Glutamatergic neuron (in vitro differentiated cells): ENCODE measurements around the gene C4orf17. TPM values are rescaled to one million over a fixed set of nuclear protein-coding genes. Genes with fewer than 3 reads are reported as not detected.

ENCODE experiments used
- DNase-seq: peaks from one replicate; pipeline ENCODE4 v3.0.0; 2022
- H3K27ac Mint-ChIP-seq: one replicate; pipeline ENCODE4 v1.8.0; 2020; ENCODE audit warnings: mild to moderate bottlenecking, mixed read lengths, inconsistent platforms; ENCODE audit not compliant: unreplicated experiment
- H3K27me3 Mint-ChIP-seq: one replicate; pipeline ENCODE4 v1.8.0; 2020; ENCODE audit warnings: mild to moderate bottlenecking, moderate library complexity, mixed read lengths, inconsistent platforms; ENCODE audit not compliant: unreplicated experiment
- H3K36me3 Mint-ChIP-seq: one replicate; pipeline ENCODE4 v1.8.0; 2020; ENCODE audit warnings: mild to moderate bottlenecking, mixed read lengths, inconsistent platforms; ENCODE audit not compliant: unreplicated experiment
- H3K4me1 Mint-ChIP-seq: one replicate; pipeline ENCODE4 v1.8.0; 2020; ENCODE audit warnings: mild to moderate bottlenecking, low read depth, mixed read lengths, inconsistent platforms; ENCODE audit not compliant: unreplicated experiment
- H3K4me3 Mint-ChIP-seq: one replicate; pipeline ENCODE4 v1.8.0; 2020; ENCODE audit warnings: mild to moderate bottlenecking, mixed read lengths, inconsistent platforms; ENCODE audit not compliant: unreplicated experiment
- H3K9me3 Mint-ChIP-seq: one replicate; pipeline ENCODE4 v1.8.0; 2020; ENCODE audit warnings: mild to moderate bottlenecking, moderate library complexity, mixed read lengths, inconsistent platforms; ENCODE audit not compliant: unreplicated experiment
- total RNA-seq: library from RNA; stranded (reverse); fragmentation: NEBNext Ultra II Directional; extraction: Animal tissue kit (Norgen Biotek cat#: 25700); gene quantifications from one replicate; pipeline ENCODE4 v1.2.1, GENCODE V29; 2021; ENCODE audit not compliant: unreplicated experiment
- TF ChIP-seq, protein P1 (sequence below): fragments of 200-600 bp; sonication (generic); IDR thresholded peaks from one replicate; pipeline ENCODE4 v1.5.0; 2021; ENCODE audit not compliant: partially characterized antibody, unreplicated experiment

C4orf17 gene
- total RNA-seq, 1 donor from 2014 or later = not detected

DNA sequence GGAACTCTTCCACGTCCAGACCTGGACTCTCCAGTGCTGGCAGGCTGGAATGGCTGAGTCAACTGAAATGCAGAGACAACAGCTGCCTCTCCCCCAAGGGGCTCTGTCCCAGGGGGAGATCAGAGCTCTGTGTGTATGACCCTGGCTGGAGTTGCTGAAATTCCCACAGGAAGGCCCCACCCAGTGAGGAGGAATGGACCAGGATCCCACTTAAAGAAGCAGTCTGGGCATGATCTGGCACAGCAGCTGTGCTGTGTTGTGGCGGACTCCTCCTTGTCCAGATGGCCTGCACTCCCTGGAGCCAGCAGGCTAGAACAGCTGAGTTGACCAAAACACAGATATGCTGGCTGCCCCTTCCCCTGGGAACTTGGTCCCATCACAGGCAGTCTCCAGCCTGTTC, 25.4 kb downstream of the C4orf17 start:
- H3K4me3 Mint-ChIP-seq = peak overlapping the region; percentile 56
- H3K27ac Mint-ChIP-seq = peak overlapping the region; percentile 97
- peak; percentile 87 for DNase-seq
- peaks cover 25% of the 10 kb centered on the region for H3K4me1 Mint-ChIP-seq
- TF ChIP-seq, protein P1, sequence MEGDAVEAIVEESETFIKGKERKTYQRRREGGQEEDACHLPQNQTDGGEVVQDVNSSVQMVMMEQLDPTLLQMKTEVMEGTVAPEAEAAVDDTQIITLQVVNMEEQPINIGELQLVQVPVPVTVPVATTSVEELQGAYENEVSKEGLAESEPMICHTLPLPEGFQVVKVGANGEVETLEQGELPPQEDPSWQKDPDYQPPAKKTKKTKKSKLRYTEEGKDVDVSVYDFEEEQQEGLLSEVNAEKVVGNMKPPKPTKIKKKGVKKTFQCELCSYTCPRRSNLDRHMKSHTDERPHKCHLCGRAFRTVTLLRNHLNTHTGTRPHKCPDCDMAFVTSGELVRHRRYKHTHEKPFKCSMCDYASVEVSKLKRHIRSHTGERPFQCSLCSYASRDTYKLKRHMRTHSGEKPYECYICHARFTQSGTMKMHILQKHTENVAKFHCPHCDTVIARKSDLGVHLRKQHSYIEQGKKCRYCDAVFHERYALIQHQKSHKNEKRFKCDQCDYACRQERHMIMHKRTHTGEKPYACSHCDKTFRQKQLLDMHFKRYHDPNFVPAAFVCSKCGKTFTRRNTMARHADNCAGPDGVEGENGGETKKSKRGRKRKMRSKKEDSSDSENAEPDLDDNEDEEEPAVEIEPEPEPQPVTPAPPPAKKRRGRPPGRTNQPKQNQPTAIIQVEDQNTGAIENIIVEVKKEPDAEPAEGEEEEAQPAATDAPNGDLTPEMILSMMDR = no peak
- peaks cover 16% of the 10 kb centered on the region for H3K9me3 Mint-ChIP-seq
- H3K27me3 Mint-ChIP-seq = peaks cover 11% of the 10 kb centered on the region
- peaks cover 27% of the 10 kb centered on the region for H3K36me3 Mint-ChIP-seq

DNA sequence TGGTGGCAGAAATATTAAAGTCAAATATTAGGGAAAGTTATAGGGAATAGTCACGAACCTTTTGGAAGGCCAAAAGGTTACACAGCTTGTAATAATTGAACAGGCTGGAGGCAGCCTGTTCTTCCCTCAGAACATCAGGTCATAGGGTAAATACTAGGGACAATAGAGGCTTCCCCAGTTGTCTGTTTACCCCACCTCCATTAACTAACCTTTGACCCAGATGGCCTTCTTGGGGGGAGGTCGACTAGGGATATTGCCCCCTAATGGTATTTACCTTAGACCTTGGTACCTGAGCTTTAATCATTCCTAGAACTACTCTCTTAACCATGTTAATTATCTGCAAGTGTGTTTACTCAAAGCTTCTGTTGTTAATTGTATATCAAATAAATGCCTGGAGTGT, 26.0 kb downstream of the C4orf17 start:
- TF ChIP-seq, protein P1 = no peak

DNA sequence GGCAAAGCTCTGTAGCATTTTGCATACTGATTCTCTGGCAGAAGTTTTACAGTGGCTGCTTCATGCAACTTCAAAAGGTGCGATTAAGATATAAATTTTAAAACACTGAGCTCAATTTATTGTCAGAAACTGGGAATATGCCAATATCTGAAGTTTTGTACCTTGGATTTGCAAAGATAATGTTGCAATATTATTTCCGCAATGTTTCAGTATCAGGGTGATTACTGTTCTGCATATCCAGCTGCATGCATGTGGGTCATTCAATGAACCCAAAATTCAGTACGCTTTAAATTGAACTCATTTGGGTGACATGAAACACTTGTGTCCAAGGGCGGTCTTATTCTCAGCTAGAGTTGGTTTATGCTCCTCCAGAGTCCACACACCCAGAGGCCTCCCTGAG, 26.9 kb downstream of the C4orf17 start:
- Mint-ChIP-seq H3K36me3 (peaks cover 27% of the 10 kb centered on the region), H3K4me3 (no peak overlapping the region), H3K9me3 (peaks cover 16% of the 10 kb centered on the region), H3K4me1 (peaks cover 25% of the 10 kb centered on the region), H3K27ac (peak overlapping the region; percentile 97), H3K27me3 (peaks cover 11% of the 10 kb centered on the region)
- no peak for DNase-seq
- TF ChIP-seq, protein P1 = no peak

More for the DNA sequence above, 26.0 kb downstream of the C4orf17 start:
- H3K4me1 Mint-ChIP-seq = peaks cover 25% of the 10 kb centered on the region
- peaks cover 27% of the 10 kb centered on the region for H3K36me3 Mint-ChIP-seq
- peak overlapping the region; percentile 56 for H3K4me3 Mint-ChIP-seq
- H3K27ac Mint-ChIP-seq = peak overlapping the region; percentile 97
- peaks cover 16% of the 10 kb centered on the region for H3K9me3 Mint-ChIP-seq
- no peak for DNase-seq
- H3K27me3 Mint-ChIP-seq = peaks cover 11% of the 10 kb centered on the region

DNA sequence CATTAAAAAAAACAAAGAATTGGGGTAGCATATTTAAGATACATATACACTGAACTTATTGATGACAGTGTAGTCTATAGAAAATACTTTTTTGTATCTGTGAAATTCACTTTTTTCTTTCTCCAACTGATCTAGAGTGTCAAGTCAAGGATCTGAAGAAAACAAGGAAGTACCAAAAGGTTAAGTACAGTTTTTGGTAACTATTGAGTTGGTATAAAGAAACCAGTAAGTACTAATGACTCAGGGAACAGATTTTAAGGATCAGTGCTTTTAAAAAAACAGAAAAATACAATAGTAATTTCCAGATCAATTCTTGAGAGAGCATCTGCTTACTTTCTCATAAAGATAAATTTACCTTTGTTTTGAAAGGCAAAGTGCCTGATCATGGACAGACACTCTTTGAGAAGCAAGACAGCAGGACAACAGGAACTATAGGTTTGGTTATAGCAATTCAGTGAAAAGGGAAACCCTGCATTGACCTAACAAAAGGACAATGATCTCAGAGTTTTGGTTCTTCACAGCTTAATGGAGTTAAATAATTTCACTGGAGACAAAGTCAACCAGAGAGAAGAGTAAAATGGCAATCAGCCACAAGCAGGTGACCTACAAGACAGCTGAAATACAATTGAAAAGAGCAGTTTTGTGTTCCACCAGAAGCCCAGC, 29.6 kb downstream of the C4orf17 start:
- H3K4me3 Mint-ChIP-seq = no peak overlapping the region
- H3K9me3 Mint-ChIP-seq = peaks cover 12% of the 10 kb centered on the region
- TF ChIP-seq, protein P1 = no peak
- peaks cover 6% of the 10 kb centered on the region for H3K36me3 Mint-ChIP-seq
- DNase-seq = no peak
- H3K27me3 Mint-ChIP-seq = peaks cover 11% of the 10 kb centered on the region
- no peak overlapping the region for H3K27ac Mint-ChIP-seq
- H3K4me1 Mint-ChIP-seq = peaks cover 23% of the 10 kb centered on the region

DNA sequence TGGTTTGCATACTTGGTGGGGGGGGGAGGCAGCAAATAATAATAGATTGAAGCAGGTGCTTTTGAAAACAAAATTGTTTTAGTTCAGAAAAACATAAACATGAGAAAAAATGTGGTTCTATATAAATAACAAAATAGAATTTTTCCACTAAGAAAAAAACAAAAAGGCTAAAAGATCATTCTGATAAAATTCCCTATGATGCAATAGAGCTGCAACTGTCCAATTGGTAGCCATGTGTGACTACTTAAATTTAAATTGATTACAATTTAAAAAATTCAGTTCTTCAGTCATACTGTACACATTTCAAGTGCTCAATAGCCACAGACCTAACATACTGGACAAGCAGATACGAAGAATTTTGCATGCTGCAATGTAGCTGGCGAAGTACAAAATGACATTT, 42.1 kb downstream of the C4orf17 start:
- TF ChIP-seq, protein P1 = no peak
- Mint-ChIP-seq H3K27ac (no peak overlapping the region), H3K27me3 (no peaks in the 10 kb centered on the region), H3K9me3 (no peaks in the 10 kb centered on the region), H3K4me1 (peaks cover 12% of the 10 kb centered on the region), H3K36me3 (no peaks in the 10 kb centered on the region), H3K4me3 (no peak overlapping the region)
- DNase-seq = no peak
